Ecto neural progenitor cell (in vitro differentiated cells): ENCODE results near the gene SCGB1D4.

Experiments used
- DNase-seq: peaks from one replicate; pipeline ENCODE4 v3.0.0-alpha.2; 2018; ENCODE audit warnings: low spot score

SCGB1D4 gene

DNA sequence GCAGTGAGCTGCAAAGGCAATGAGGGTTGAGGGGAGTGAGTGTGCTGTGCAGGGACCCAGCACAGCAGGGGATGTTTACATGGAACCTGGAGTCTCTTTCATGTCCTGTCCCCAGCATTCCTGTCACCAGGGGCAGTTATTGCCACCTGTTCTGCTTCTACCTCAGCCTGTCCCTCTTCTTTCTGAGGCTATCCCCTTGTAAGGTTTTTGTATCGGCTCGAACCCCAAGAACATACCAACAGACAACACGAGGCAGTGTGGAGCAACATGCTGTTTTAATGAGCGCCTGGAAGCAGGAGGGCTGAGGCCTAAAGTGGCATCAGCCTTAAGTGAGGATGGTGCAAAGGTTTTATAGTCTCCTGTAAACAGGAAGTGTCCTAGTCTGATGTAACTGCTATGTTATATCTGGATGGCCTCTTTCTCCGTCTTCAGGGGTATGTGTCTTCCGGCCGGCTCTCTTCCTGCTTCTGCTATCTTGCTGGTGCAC is 25.0 kb downstream of the SCGB1D4 start:
- no peak for DNase-seq

DNA sequence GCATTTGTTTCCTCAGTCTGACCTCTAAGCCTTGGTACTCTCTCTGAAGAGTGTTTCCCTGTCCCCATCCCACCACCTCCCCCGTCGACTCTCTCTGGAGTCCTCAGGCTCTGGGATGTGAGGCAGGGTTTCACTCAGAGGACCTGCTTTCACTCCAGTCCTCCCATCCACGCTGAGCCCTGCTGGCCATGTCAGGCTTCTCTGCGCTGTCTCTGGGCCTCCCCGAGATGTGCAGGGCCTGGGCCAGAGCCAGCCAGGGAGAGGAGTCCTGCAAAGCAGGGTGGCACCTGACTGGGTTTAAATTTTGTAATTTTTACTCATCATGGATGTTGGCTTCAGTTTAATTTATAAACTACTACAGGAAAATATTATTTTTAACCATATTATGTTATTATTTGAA is 25.6 kb downstream of the SCGB1D4 start:
- DNase-seq: no peak

DNA sequence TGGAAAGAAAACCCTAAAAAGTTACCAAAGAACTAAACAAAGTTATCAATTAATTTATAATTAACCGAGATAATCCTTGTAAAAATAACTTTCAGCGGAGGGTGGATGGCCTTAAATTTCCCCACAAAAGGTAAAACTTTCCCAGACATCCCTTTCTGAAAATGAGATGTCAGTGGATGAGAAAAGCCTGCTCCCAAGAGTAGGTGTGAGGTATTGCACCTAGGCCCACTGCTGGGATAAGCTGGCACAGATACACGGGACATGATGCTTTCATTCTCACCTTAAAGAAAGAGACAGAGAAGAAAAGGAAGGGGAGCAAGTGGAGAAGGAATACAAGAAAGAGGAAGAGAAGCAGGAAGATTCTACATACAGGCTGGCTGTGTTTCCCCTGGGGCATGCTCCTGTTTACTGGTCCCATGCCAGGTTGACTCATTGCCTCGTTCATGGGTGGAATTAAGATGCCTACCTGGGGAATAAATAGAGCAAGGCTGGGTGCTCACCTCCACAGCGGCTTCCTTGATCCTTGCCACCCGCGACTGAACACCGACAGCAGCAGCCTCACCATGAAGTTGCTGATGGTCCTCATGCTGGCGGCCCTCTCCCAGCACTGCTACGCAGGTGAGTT is 29.1 kb downstream of the SCGB1D4 start, which contains the start of gene SCGB2A2:
TSS of gene SCGB2A2 (plus strand) at position 505 of the 625 bp plus-strand sequence. CDS start at position 564, 59 bp downstream.
- no peak for DNase-seq

DNA sequence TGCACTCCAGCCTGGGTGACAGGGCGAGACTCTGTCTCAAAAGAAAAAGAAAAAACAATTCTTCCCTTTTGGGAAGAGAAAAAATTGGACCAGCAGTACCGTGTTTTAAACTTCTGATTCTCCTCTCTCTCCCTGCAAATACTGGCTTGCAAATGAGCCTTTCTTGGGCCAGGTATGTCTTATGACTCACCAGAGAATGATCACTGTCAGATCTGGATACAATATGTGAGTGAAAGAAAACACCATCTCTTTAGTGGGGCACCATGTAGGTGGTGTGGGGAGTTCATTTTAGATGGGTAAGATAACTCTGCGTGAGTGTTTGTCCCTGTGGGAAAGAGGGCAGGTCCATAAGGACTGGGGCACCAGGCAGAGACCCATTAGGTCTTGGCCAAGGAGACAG is 31.3 kb downstream of the SCGB1D4 start:
- DNase-seq: no peak

DNA sequence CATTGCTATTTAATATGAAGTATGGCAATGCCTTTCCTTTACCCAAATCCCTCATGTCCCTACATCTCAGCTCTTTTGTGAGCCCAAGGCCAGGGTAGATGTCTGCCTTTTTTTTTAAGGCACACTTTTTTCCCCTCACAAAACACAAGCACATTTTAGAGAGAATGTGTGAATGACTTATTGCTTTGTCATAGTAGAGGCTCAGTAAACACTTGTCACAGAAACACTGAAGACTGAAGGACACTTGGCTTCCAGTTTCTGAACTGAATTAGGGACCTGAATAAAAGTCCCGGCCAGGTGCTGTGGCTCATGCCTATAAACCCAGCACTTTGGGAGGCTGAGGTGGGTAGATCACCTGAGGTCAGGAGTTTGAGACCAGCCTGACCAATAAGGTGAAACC is 31.8 kb downstream of the SCGB1D4 start:
- DNase-seq: no peak

DNA sequence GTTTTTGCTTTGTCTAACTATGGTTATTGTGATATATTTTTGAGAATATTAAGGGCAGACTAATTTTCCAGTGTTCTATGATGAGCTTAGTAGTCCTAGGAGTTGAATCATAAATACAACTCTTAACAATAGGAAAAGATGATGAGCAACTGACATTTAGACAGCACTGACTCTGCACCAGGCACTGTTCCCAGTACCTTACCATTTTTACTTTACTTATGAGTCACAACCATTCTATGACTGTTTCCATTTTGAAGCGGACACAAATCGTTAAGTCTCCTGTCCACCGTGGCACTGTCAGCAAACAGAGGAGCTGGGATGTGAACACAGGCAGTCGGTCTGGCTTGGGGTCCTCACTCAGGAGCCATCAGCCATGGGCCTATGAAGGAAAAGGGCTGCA is 32.3 kb downstream of the SCGB1D4 start:
- DNase-seq: no peak

DNA sequence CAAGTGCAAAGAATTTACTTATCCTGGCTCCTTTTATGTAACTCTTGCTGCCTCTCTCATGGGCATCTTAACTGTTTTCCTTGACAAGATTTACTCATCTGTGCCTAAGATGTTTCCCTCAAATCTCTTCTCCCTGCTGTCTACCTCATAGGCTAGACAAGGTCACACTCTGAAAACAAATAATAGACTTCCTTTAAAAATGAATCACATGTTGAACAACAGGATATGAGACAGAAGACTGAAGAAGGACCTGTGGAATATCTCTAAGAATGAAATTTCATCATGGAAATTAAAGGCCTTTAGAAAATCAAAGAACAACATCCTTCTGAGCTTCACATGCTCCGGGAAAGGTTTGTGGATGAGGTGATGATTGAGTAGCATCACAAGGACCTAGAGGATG is 34.9 kb downstream of the SCGB1D4 start:
- no peak for DNase-seq

DNA sequence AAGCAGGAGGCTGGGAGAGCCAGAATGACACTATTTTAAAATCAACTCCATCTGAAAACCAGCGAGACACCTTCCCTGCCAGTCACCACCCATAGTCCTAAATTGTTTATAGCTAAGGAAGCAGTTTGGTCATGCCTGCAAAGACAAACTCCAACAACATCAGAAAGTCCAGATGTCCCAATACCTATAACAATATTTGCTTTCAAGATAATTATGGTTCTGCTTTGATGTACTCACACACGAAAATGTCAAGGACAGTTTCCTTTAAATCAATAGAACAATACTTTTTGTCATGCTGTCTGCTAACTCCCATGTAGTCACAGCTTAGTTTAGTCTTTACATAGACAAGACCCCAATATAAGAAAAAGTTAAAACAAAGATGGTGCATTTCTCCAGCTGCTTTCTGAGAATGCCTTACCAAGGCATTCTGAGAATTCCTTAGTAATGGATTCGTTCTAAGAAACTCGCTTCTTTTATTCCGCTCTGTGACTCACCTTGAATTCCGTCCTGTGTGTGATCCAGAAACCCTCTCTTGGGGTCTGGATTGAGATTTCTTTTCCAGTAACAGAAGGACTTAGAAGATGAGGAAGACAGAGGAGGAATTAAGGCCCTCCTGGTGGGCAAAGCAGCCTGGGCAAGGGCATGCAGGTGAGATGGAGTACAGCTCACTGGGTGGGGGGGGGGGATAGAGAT is 38.5 kb downstream of the SCGB1D4 start:
- no peak for DNase-seq

DNA sequence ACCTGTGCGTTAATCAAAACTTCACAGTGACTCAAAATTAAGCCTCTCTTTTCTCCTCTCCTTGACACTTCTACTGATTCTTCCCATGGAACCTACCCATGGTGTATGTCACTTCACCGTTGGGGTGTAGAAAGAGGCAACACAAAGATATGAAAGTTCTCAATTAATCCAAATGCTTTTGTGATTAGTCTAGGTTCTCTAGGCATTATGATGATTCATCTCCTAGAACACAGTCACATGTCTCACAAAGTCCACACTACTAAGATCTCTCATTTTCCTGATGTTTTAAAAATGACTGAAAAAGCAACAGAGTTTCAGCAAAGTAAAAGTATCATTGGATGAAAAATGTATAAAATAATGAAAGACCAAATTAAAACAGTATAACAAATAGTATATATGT is 42.6 kb downstream of the SCGB1D4 start:
- DNase-seq: no peak

DNA sequence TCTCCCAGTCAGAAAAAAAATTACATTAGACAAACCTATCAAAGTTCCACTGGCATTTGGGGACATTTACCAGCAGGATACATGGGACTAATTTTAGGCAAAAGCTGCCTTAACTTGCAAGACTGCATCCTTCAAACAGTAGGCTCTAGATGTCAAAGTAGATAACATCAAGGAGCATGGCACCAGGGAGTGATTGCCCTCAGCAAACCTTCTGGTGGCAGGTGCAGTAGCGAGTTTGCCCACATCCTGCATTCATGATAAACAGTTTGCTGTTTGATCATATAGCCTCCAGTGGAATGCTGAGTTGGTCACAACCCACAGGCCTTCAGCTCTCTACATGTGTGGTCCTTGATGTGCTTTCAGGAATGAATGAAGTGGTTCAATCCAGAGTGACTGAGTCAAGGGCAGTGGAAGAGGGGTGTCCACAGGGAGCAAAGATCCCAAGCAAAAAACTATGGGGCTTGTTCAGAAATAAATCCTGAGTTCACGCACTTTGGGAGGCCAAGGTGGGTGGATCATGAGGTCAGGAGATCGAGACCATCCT is 44.8 kb downstream of the SCGB1D4 start:
- no peak for DNase-seq

DNA sequence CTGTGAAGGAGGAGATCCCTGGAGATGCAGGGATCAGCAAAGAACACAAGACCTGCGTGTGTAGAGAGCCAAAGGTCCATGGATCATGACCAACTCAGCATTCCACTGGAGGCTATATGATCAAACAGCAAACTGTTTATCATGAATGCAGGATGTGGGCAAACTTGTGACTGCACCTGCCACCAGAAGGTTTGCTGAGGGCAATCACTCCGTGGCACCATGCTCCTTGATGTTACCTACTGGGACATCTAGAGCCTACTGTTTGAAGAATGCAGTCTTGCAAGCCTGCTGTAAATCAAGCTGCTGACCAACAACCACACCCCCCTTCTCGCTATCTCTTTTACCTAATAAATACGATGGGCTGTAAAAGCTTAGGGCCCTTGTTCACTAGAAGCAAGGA is 47.2 kb downstream of the SCGB1D4 start:
- no peak for DNase-seq
